Measurements from ENCODE around the gene TTC7B.

The TTC7B gene

DNA sequence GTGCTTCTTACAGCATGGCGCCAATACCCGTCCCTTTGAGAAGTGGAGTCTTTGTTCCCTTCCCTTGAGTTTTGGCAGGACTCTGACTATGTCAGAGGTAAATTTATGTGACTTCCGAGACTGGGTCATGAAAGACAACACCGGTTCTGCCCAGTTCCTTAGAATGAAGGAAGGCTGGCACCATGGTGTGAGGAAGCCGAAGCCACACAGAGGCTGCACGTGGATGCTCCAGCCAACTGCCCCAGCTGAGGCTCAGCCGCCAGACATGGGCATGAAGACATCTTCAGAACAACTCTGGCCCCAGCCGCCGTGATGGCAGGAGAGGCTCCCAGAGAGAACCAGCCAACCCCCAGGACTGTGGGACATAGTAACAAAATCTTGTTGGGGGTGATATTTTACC, 308.2 kb downstream of the TTC7B start:
- ChIA-PET POLR2A (ENCODE audit: low non-redundant PET) (no interaction called here), CTCF (no interaction called here)
- DNase-seq (ENCODE audit: low spot score), result no peak
- no peak overlapping the region for H3K27ac ChIP-seq
- TF ChIP-seq, protein P1, sequence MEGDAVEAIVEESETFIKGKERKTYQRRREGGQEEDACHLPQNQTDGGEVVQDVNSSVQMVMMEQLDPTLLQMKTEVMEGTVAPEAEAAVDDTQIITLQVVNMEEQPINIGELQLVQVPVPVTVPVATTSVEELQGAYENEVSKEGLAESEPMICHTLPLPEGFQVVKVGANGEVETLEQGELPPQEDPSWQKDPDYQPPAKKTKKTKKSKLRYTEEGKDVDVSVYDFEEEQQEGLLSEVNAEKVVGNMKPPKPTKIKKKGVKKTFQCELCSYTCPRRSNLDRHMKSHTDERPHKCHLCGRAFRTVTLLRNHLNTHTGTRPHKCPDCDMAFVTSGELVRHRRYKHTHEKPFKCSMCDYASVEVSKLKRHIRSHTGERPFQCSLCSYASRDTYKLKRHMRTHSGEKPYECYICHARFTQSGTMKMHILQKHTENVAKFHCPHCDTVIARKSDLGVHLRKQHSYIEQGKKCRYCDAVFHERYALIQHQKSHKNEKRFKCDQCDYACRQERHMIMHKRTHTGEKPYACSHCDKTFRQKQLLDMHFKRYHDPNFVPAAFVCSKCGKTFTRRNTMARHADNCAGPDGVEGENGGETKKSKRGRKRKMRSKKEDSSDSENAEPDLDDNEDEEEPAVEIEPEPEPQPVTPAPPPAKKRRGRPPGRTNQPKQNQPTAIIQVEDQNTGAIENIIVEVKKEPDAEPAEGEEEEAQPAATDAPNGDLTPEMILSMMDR (conservative IDR thresholded peaks at IDR 0.05; ENCODE audit: low read depth), result no peak

- TF ChIP-seq, protein P1 (conservative IDR thresholded peaks at IDR 0.05; ENCODE audit: low read depth), result no peak
- CTCF ChIA-PET, result no interaction called here
- H3K27ac ChIP-seq, result no peak overlapping the region
- no peak for DNase-seq (ENCODE audit: low spot score)
- POLR2A ChIA-PET (ENCODE audit: low non-redundant PET), result no interaction called here
Measured at GRCh38 chr14:90507428-90507827, 308.8 kb downstream of the TTC7B start.

DNA sequence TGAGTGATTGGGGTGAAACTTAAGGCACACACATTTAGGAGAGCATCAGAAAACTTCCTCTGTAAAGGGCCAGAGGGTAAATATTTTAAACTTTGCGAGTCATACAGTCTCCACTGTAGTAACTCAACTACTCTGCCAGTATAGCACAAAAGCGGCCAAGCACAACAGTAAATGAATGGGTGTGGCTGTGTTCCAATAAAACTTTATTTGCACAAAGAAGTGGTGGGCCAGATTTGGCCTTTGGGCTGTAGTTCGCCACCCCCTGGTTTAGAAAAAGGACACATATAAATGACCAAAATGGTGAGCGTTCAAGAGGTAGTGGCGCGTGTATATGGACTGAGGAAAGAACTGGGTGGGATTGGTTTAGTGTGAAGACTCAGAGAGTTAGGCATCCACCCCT, 309.5 kb downstream of the TTC7B start:
- no peak for DNase-seq (ENCODE audit: low spot score)
- TF ChIP-seq, protein P1 (conservative IDR thresholded peaks at IDR 0.05; ENCODE audit: low read depth), result no peak
- POLR2A ChIA-PET (ENCODE audit: low non-redundant PET), result no interaction called here

GRCh38 chr14:90505531-90505930, 310.7 kb downstream of the TTC7B start:
- no peak for DNase-seq (ENCODE audit: low spot score)
- H3K27ac ChIP-seq, result no peak overlapping the region
- ChIA-PET POLR2A (ENCODE audit: low non-redundant PET) (no interaction called here), CTCF (no interaction called here)
- TF ChIP-seq, protein P1 (conservative IDR thresholded peaks at IDR 0.05; ENCODE audit: low read depth), result no peak

More for the DNA sequence above, 309.5 kb downstream of the TTC7B start:
- H3K27ac ChIP-seq, result no peak overlapping the region
- CTCF ChIA-PET, result no interaction called here

- DNase-seq (ENCODE audit: low spot score), result no peak
- TF ChIP-seq, protein P1 (conservative IDR thresholded peaks at IDR 0.05; ENCODE audit: low read depth), result no peak
- CTCF ChIA-PET, result no interaction called here
- no peak overlapping the region for H3K27ac ChIP-seq
- POLR2A ChIA-PET (ENCODE audit: low non-redundant PET), result no interaction called here
Measured at GRCh38 chr14:90504643-90505042, 311.6 kb downstream of the TTC7B start.

DNA sequence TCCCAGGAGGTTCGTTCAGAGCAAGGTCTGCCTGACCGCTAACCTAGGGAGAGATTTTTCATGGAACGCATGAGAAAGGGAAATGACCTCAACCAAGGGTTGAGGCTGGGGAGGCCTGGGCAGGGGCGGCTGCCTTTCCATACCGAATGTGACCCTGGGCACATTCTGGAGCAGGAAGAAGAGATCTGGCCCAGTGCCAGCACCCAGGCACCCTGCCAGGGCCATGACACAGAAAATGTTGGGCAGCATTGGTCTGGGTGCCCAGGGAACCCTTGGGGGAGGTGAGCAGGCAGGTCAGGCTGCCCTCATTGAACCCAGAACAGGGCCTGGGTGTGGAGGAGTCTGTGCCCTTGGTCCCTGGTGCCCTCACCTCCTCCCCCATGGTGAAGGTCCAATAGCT, 312.6 kb downstream of the TTC7B start:
- H3K27ac ChIP-seq, result no peak overlapping the region
- POLR2A ChIA-PET (ENCODE audit: low non-redundant PET), result no interaction called here
- DNase-seq (ENCODE audit: low spot score), result no peak
- TF ChIP-seq, protein P1 (conservative IDR thresholded peaks at IDR 0.05; ENCODE audit: low read depth), result no peak
- CTCF ChIA-PET, result no interaction called here

DNA sequence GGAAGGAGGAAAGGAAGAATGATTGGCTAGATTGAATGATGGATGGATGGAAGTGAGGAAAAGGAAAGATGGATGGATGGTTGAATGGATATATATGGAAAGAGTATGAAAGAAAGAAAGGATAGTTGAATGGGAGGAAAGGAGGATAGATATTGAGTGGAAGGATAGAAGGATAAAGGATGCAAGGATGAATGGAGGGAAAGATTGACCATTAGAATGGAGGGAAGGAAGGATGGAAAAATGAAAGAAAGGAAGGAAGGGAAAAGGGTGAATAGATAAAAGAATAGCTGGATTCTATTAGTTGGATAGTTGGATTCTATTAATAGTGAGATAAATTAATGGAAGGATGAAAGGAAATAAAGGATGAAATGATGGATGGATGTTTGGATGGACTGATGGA, 313.5 kb downstream of the TTC7B start:
- CTCF ChIA-PET, result no interaction called here
- no peak overlapping the region for H3K27ac ChIP-seq
- POLR2A ChIA-PET (ENCODE audit: low non-redundant PET), result no interaction called here
- TF ChIP-seq, protein P1 (conservative IDR thresholded peaks at IDR 0.05; ENCODE audit: low read depth), result no peak
- DNase-seq (ENCODE audit: low spot score), result no peak

All from RWPE1 (cell line).